K562 (cell line): Measurements from ENCODE around the gene APIP. TPM values are rescaled to one million over a fixed set of nuclear protein-coding genes. Genes with fewer than 3 reads are reported as not detected.

Source experiments
- ATAC-seq: fragments of 200-7000 bp; cut with Tn5 transposase; 3 replicates; pipeline ENCODE4 v1.9.1; 2020; ENCODE audit warnings: moderate library complexity
- BruUV-seq: library from RNA; stranded (reverse); fragments of 400-500 nt; replicated peaks from 2 replicates; lab custom pipeline; 2021; lab: Mats Ljungman, UMichigan
- CTCF ChIA-PET: fragments of 300-600 bp; formaldehyde crosslinking; extraction: SDS; loops from one replicate; lab custom pipeline; 2021; ENCODE audit warnings: low intra/inter-chr PET ratio; lab: Yijun Ruan, JAX
- POLR2A ChIA-PET: fragments of 300-600, 350-650 bp; sonication (Branson Sonifier 250); formaldehyde crosslinking; extraction: SDS; loops from one replicate; lab custom pipeline; 2021; ENCODE audit warnings: antibody characterized with exemption, inconsistent platforms; lab: Yijun Ruan, JAX
- DNase-seq, 4 experiments: peaks; one replicate each; pipeline versions ENCODE4 v3.0.0 to v3.0.0-alpha.2; 2011 to 2018; ENCODE audit warnings: low spot score in 3 of 4, mixed read lengths in 3 of 4; ENCODE audit errors: extremely low read depth in 1 of 4
- FAIRE-seq: peaks from 2 replicates; lab custom pipeline; 2011; peaks lifted over from hg19 to GRCh38; lab: Jason Lieb, UNC
- H2AFZ ChIP-seq: 2 replicates; pipeline ENCODE4 v1.6.0; 2011; ENCODE audit warnings: low read depth, low read length, control low read depth, inconsistent platforms
- H3K27ac ChIP-seq: fragments of 200-600 bp; 3 replicates; pipeline ENCODE4 v1.8.0; 2011; ENCODE audit warnings: low read depth, mild to moderate bottlenecking, control low read depth, inconsistent platforms, low read length, moderate library complexity, mixed read lengths; ENCODE audit errors: extremely low read depth
- H3K27me3 ChIP-seq, 2 experiments: fragments of 300-600 bp in 1 of 2; 2 replicates in 1 of 2; 3 replicates in 1 of 2; pipeline versions ENCODE4 v1.6.0 to v1.8.0; 2011; ENCODE audit warnings: inconsistent platforms in 2 of 2, low read length in 2 of 2, mild to moderate bottlenecking in 1 of 2, mixed read lengths in 1 of 2, moderate library complexity in 1 of 2; ENCODE audit not compliant: control insufficient read depth in 2 of 2, insufficient read depth in 2 of 2
- H3K36me3 ChIP-seq: fragments of 300-600 bp; 3 replicates; pipeline ENCODE4 v1.8.0; 2011; ENCODE audit warnings: mild to moderate bottlenecking, low read length, inconsistent platforms; ENCODE audit not compliant: control insufficient read depth, insufficient read depth
- H3K4me1 ChIP-seq, 2 experiments: fragments of 200-600 bp in 1 of 2; replicated peaks in 1 of 2; 2 replicates in 1 of 2; 3 replicates in 1 of 2; pipeline versions ENCODE4 v1.5.1 to v1.8.0; 2011; ENCODE audit warnings: inconsistent platforms in 2 of 2, low read length in 2 of 2, mild to moderate bottlenecking in 1 of 2, mixed read lengths in 1 of 2, moderate library complexity in 1 of 2; ENCODE audit not compliant: control insufficient read depth in 2 of 2, insufficient read depth in 2 of 2
- H3K4me2 ChIP-seq: 2 replicates; pipeline ENCODE4 v1.6.1; 2011; ENCODE audit warnings: low read length, control low read depth, inconsistent platforms, mixed read lengths; ENCODE audit not compliant: insufficient read depth
- H3K4me3 ChIP-seq: fragments of 200-600 bp; sonication (generic), shearing (Covaris generic); 2 replicates; pipeline ENCODE4 v1.5.1; 2016; ENCODE audit warnings: control low read depth, inconsistent platforms
- H3K79me2 ChIP-seq: fragments of 200-600 bp; 3 replicates; pipeline ENCODE4 v1.8.0; 2011; ENCODE audit warnings: low read length, inconsistent platforms; ENCODE audit not compliant: control insufficient read depth, insufficient read depth
- H3K9ac ChIP-seq, 2 experiments: 2 replicates each; pipeline versions ENCODE4 v1.6.0 to v1.6.1; 2011; ENCODE audit warnings: low read depth in 2 of 2, low read length in 2 of 2, control low read depth in 1 of 2, inconsistent platforms in 1 of 2, mild to moderate bottlenecking in 1 of 2, mixed read lengths in 1 of 2; ENCODE audit not compliant: insufficient read depth in 1 of 2
- H3K9me1 ChIP-seq: one replicate; pipeline ENCODE4 v1.6.0; 2011; ENCODE audit warnings: inconsistent platforms, mild to moderate bottlenecking, low read length, moderate library complexity; ENCODE audit not compliant: control insufficient read depth, insufficient read depth
- H3K9me3 ChIP-seq: replicated peaks from 2 replicates; pipeline ENCODE4 v1.5.1; 2011; ENCODE audit warnings: low read depth, low read length, inconsistent platforms; ENCODE audit not compliant: control insufficient read depth, insufficient read depth
- H4K20me1 ChIP-seq: replicated peaks from 2 replicates; pipeline ENCODE4 v1.6.1; 2011; ENCODE audit warnings: low read length, inconsistent platforms, mixed read lengths; ENCODE audit not compliant: control insufficient read depth, insufficient read depth
- CCNT2 ChIP-seq: IDR thresholded peaks from 2 replicates; pipeline ENCODE4 v1.6.1; 2011; ENCODE audit warnings: borderline replicate concordance, low read depth, mild to moderate bottlenecking, moderate library complexity, mixed read lengths, low read length; ENCODE audit not compliant: insufficient read length; ENCODE audit errors: extremely low read depth
- CEBPG ChIP-seq, 3 experiments: fragments of 200-800 bp in 1 of 3; sonication (Bioruptor generic) in 1 of 3; sonication (generic) in 1 of 3; formaldehyde crosslinking in 1 of 3; IDR thresholded peaks in 2 of 3; conservative IDR thresholded peaks in 1 of 3; 2 replicates each; pipeline versions ENCODE4 v1.6.1 to v1.8.0; 2016 to 2022; ENCODE audit warnings: missing compliant biosample characterization in 2 of 3, missing genetic modification characterization in 2 of 3, mild to moderate bottlenecking in 1 of 3, missing genetic modification reagents in 1 of 3
- CEBPZ ChIP-seq: fragments of 150-350 bp; IDR thresholded peaks from 2 replicates; pipeline ENCODE4 v1.6.1; 2014; ENCODE audit warnings: low read depth, mild to moderate bottlenecking, low read length, borderline replicate concordance
- ESRRA ChIP-seq: fragments of 450-650 bp; IDR thresholded peaks from 2 replicates; pipeline ENCODE4 v1.6.1; 2014; ENCODE audit warnings: low read depth, mild to moderate bottlenecking, moderate library complexity, borderline replicate concordance
- HDAC1 ChIP-seq, 2 experiments: fragments of 450-650 bp; IDR thresholded peaks; 2 replicates each; pipeline ENCODE4 v1.6.1; 2016 to 2017; ENCODE audit warnings: inconsistent platforms in 1 of 2, mild to moderate bottlenecking in 1 of 2, moderate library complexity in 1 of 2
- MLLT1 ChIP-seq, 2 experiments: fragments of 450-650 bp; IDR thresholded peaks; 2 replicates each; pipeline ENCODE4 v1.6.1; 2016
- NFIX ChIP-seq: fragments of 250-450 bp; sonication (Bioruptor Pico); IDR thresholded peaks from 2 replicates; pipeline ENCODE4 v1.4.0; 2020; ENCODE audit warnings: low read depth, mild to moderate bottlenecking, moderate library complexity
- ZNF184 ChIP-seq: sonication (generic); formaldehyde crosslinking; IDR thresholded peaks from 2 replicates; pipeline ENCODE4 v1.5.0; 2020; ENCODE audit warnings: missing genetic modification reagents
- WGBS: fragments of 100-300 bp; shearing (Covaris generic); methylation state at CpG from one replicate; pipeline ENCODE4 v1.1.6; 2016; ENCODE audit warnings: low coverage, mixed read lengths; ENCODE audit not compliant: insufficient coverage; ENCODE audit errors: missing lambda C conversion rate; 5-methylcytosine and 5-hydroxymethylcytosine counted together
- in situ Hi-C: fragments of 300-500 bp; cut with MboI; formaldehyde crosslinking; loops from 4 replicates; pipeline ENCODE4 v1.15.0; 2018; ENCODE audit warnings: inconsistent platforms, mixed read lengths
- intact Hi-C: fragments of 100-400 bp; cut with micrococcal nuclease; formaldehyde crosslinking; loops from 2 replicates; pipeline ENCODE4 v1.14.2; 2022
- polyA plus RNA-seq, 8 experiments: library from polyadenylated mRNA; depleted of rRNA in 4 of 8; stranded (reverse) in 5 of 8; unstranded in 3 of 8; fragments of >200 nt; fragmentation: Nextera tagmentation in 2 of 8; fragmentation: Illumina TruSeq in 1 of 8; extraction: Ambion mirVana in 2 of 8; extraction: Trizol in 1 of 8; gene quantifications; 2 replicates each; pipeline versions ENCODE4 v1.2.1 to v1.2.3, GENCODE V29; 2011 to 2014; ENCODE audit warnings: inconsistent platforms in 1 of 8, missing spikeins in 1 of 8
- total RNA-seq, 7 experiments: library from RNA; depleted of rRNA in 6 of 7; stranded (reverse); fragments of >200 nt in 6 of 7; fragmentation: Illumina TruSeq in 2 of 7; extraction: Trizol in 2 of 7; gene quantifications; 2 replicates each; pipeline versions ENCODE4 v1.2.1 to v1.2.3, GENCODE V29; 2011 to 2021; ENCODE audit warnings: low replicate concordance in 1 of 7
- TF ChIP-seq, protein P1 (sequence below): fragments of 450-650 bp; IDR thresholded peaks from 2 replicates; pipeline ENCODE4 v1.7.1; 2018; ENCODE audit warnings: mild to moderate bottlenecking, low read depth; ENCODE audit not compliant: partially characterized antibody

The APIP gene
- total and polyA plus RNA-seq, 9 of the 15 experiments (the other 6 are each of a cell fraction or from before 2014, with no cell fraction given) = 63.7 to 110 (median 82.8) TPM

GRCh38 chr11:34898474-34898873 lies 17.7 kb downstream of the APIP start (continued):
- TF ChIP-seq HDAC1 (IDR thresholded peaks at IDR 0.05) (no peak), CEBPG (CRISPR knock-in tag; IDR thresholded peaks at IDR 0.05) (no peak), CEBPG (tag; conservative IDR thresholded peaks at IDR 0.05 in 1 of 2, IDR thresholded peaks at IDR 0.05 in 1 of 2) (no peak), CEBPZ (no peak), ESRRA (no peak)

- no peak for ATAC-seq
- intact Hi-C loops = loop anchor here (5.0 to 10.0 kb wide), 2 partner anchors 540 to 723 kb away; partner anchors contain the start of gene ABTB2
- peaks cover 39% of the 10 kb centered on the region for H3K79me2 ChIP-seq
- no peak overlapping the region for H2AFZ ChIP-seq
- CTCF ChIA-PET = interaction anchor here (2.7 kb wide), 1 partner anchor 311 kb away, joined by 16 read pairs; no protein-coding TSS in a partner anchor
- POLR2A ChIA-PET = interaction anchor here (0.6 kb wide), 1 partner anchor 11 kb away, joined by 3 read pairs; no protein-coding TSS in a partner anchor
- no peak overlapping the region for H3K4me3 ChIP-seq
- no peaks in the 10 kb centered on the region for H3K9me1 ChIP-seq
- peaks cover 4% of the 10 kb centered on the region; the same call in 1 of the 2 replicates for H4K20me1 ChIP-seq
- no peaks in the 10 kb centered on the region for H3K9me3 ChIP-seq
- no peak overlapping the region for H3K27ac ChIP-seq
- in situ Hi-C loops = loop anchor here (10.0 kb wide), 1 partner anchor 533 kb away; no protein-coding TSS in a partner anchor
- H3K9ac ChIP-seq = no peak overlapping the region
- no peak overlapping the region for H3K4me2 ChIP-seq
- 67% methylated on average over 3 of the region's 3 CpGs for WGBS
- no peaks in the 10 kb centered on the region for H3K27me3 ChIP-seq
- DNase-seq = no peak
- FAIRE-seq = no peak
- H3K4me1 ChIP-seq = no peaks in the 10 kb centered on the region
- no TSS peak for BruUV-seq
- peaks cover 21% of the 10 kb centered on the region; the same call in 2 of the 3 replicates for H3K36me3 ChIP-seq
- TF ChIP-seq MLLT1 (IDR thresholded peaks at IDR 0.05) (no peak), ZNF184 (CRISPR knock-in tag) (no peak), CCNT2 (no peak), NFIX (no peak)
- TF ChIP-seq, protein P1, sequence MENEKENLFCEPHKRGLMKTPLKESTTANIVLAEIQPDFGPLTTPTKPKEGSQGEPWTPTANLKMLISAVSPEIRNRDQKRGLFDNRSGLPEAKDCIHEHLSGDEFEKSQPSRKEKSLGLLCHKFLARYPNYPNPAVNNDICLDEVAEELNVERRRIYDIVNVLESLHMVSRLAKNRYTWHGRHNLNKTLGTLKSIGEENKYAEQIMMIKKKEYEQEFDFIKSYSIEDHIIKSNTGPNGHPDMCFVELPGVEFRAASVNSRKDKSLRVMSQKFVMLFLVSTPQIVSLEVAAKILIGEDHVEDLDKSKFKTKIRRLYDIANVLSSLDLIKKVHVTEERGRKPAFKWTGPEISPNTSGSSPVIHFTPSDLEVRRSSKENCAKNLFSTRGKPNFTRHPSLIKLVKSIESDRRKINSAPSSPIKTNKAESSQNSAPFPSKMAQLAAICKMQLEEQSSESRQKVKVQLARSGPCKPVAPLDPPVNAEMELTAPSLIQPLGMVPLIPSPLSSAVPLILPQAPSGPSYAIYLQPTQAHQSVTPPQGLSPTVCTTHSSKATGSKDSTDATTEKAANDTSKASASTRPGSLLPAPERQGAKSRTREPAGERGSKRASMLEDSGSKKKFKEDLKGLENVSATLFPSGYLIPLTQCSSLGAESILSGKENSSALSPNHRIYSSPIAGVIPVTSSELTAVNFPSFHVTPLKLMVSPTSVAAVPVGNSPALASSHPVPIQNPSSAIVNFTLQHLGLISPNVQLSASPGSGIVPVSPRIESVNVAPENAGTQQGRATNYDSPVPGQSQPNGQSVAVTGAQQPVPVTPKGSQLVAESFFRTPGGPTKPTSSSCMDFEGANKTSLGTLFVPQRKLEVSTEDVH = no peak
Measured at GRCh38 chr11:34897171-34897870, 18.9 kb downstream of the APIP start.
